IMR-90 (cell line): Measurements from ENCODE around the gene PITPNM3. TPM values are rescaled to one million over a fixed set of nuclear protein-coding genes. Genes with fewer than 3 reads are reported as not detected.

Source experiments
- ATAC-seq: fragments of 200-7000 bp; cut with Tn5 transposase; 2 replicates; pipeline ENCODE4 v1.9.1; 2020; ENCODE audit warnings: low read depth, mild to moderate bottlenecking, moderate library complexity
- BruUV-seq: library from RNA; stranded (reverse); fragments of 400-500 nt; replicated peaks from 2 replicates; lab custom pipeline; 2021; lab: Mats Ljungman, UMichigan
- CTCF ChIA-PET: fragments of 300-600 bp; formaldehyde crosslinking; extraction: SDS; loops from one replicate; lab custom pipeline; 2021; ENCODE audit warnings: antibody characterized with exemption; lab: Yijun Ruan, JAX
- POLR2A ChIA-PET: fragments of 300-600 bp; sonication (Branson Sonifier 250); formaldehyde crosslinking; loops from one replicate; lab custom pipeline; 2022; ENCODE audit warnings: antibody characterized with exemption; ENCODE audit not compliant: unreplicated experiment; lab: Charles Lee
- DNase-seq: peaks from one replicate; pipeline ENCODE4 v3.0.0; 2013
- H2AFZ ChIP-seq: replicated peaks from 2 replicates; pipeline ENCODE3; 2013; ENCODE audit warnings: low read length, mild to moderate bottlenecking; ENCODE audit not compliant: poor library complexity
- H2AK5ac ChIP-seq: 2 replicates; pipeline ENCODE4 v1.6.1; 2013; ENCODE audit warnings: low read depth, low read length, inconsistent platforms
- H2AK9ac ChIP-seq: replicated peaks from 2 replicates; pipeline ENCODE3; 2013; ENCODE audit warnings: mild to moderate bottlenecking, low read depth, low read length, moderate library complexity; ENCODE audit not compliant: poor library complexity
- H2BK120ac ChIP-seq: 2 replicates; pipeline ENCODE4 v1.6.1; 2013; ENCODE audit warnings: low read depth, low read length, inconsistent platforms
- H2BK15ac ChIP-seq: 3 replicates; pipeline ENCODE4 v1.6.1; 2013; ENCODE audit warnings: low read depth, low read length, inconsistent platforms
- H2BK20ac ChIP-seq: 2 replicates; pipeline ENCODE4 v1.6.1; 2013; ENCODE audit warnings: low read depth, mild to moderate bottlenecking, inconsistent platforms, low read length, moderate library complexity
- H2BK5ac ChIP-seq: 2 replicates; pipeline ENCODE4 v1.6.1; 2013; ENCODE audit warnings: mild to moderate bottlenecking, low read depth, low read length, inconsistent platforms; ENCODE audit not compliant: poor library complexity, severe bottlenecking
- H3K14ac ChIP-seq: replicated peaks from 2 replicates; pipeline ENCODE4 v1.6.1; 2013; ENCODE audit warnings: low read depth, low read length, inconsistent platforms
- H3K18ac ChIP-seq: 2 replicates; pipeline ENCODE4 v1.6.1; 2013; ENCODE audit warnings: low read depth, low read length, control low read depth
- H3K23ac ChIP-seq: 2 replicates; pipeline ENCODE4 v1.6.1; 2013; ENCODE audit warnings: low read depth, low read length, inconsistent platforms
- H3K27ac ChIP-seq: 2 replicates; pipeline ENCODE4 v1.5.1; 2013; ENCODE audit warnings: mild to moderate bottlenecking, control low read depth, low read length; ENCODE audit not compliant: insufficient read depth
- H3K27me3 ChIP-seq: 2 replicates; pipeline ENCODE4 v1.6.1; 2013; ENCODE audit warnings: low read length; ENCODE audit not compliant: control insufficient read depth, insufficient read depth
- H3K36me3 ChIP-seq: 2 replicates; pipeline ENCODE4 v1.6.1; 2013; ENCODE audit warnings: low read length, mixed read lengths; ENCODE audit not compliant: control insufficient read depth, insufficient read depth
- H3K4ac ChIP-seq: 2 replicates; pipeline ENCODE4 v1.6.1; 2013; ENCODE audit warnings: low read depth, low read length, inconsistent platforms
- H3K4me1 ChIP-seq: 2 replicates; pipeline ENCODE4 v1.6.1; 2013; ENCODE audit warnings: low read length, mixed read lengths; ENCODE audit not compliant: control insufficient read depth, insufficient read depth
- H3K4me2 ChIP-seq: 2 replicates; pipeline ENCODE4 v1.6.1; 2013; ENCODE audit warnings: low read depth, mild to moderate bottlenecking, control low read depth, low read length, moderate library complexity
- H3K4me3 ChIP-seq: 2 replicates; pipeline ENCODE4 v1.5.1; 2013; ENCODE audit warnings: low read depth, mild to moderate bottlenecking, control low read depth, low read length, moderate library complexity; ENCODE audit not compliant: insufficient read depth
- H3K56ac ChIP-seq: 2 replicates; pipeline ENCODE4 v1.6.1; 2013; ENCODE audit warnings: low read length, inconsistent platforms; ENCODE audit not compliant: insufficient read depth; ENCODE audit errors: extremely low read depth
- H3K79me1 ChIP-seq, 2 experiments: 2 replicates each; pipeline ENCODE4 v1.6.1; 2013; ENCODE audit warnings: low read length in 2 of 2, inconsistent platforms in 1 of 2, low read depth in 1 of 2
- H3K9ac ChIP-seq: 2 replicates; pipeline ENCODE4 v1.6.1; 2013; ENCODE audit warnings: low read depth, low read length, control low read depth
- H3K9me1 ChIP-seq: 2 replicates; pipeline ENCODE4 v1.6.1; 2013; ENCODE audit warnings: low read length, inconsistent platforms; ENCODE audit not compliant: insufficient read depth
- H3K9me3 ChIP-seq: 2 replicates; pipeline ENCODE4 v1.6.1; 2013; ENCODE audit warnings: low read length; ENCODE audit not compliant: control insufficient read depth, insufficient read depth
- H4K20me1 ChIP-seq: 2 replicates; pipeline ENCODE4 v1.6.1; 2013; ENCODE audit warnings: low read length, inconsistent platforms; ENCODE audit not compliant: insufficient read depth
- H4K5ac ChIP-seq: 2 replicates; pipeline ENCODE4 v1.6.1; 2013; ENCODE audit warnings: mild to moderate bottlenecking, low read depth, low read length, control low read depth
- H4K8ac ChIP-seq, 2 experiments: 2 replicates each; pipeline ENCODE4 v1.6.1; 2013; ENCODE audit warnings: low read depth in 2 of 2, low read length in 2 of 2, control low read depth in 1 of 2, inconsistent platforms in 1 of 2
- H4K91ac ChIP-seq: 2 replicates; pipeline ENCODE4 v1.6.1; 2013; ENCODE audit warnings: low read depth, low read length, inconsistent platforms; ENCODE audit not compliant: insufficient read depth
- BHLHE40 ChIP-seq: fragments of 150-350 bp; IDR thresholded peaks from 2 replicates; pipeline ENCODE4 v1.6.1; 2016; ENCODE audit warnings: mild to moderate bottlenecking, low read depth, low read length
- CEBPB ChIP-seq: IDR thresholded peaks from 2 replicates; pipeline ENCODE4 v1.6.1; 2012; ENCODE audit warnings: low read depth, low read length, improper control_type of control experiment
- CHD1 ChIP-seq: IDR thresholded peaks from 2 replicates; pipeline ENCODE4 v1.6.1; 2012; ENCODE audit warnings: low read depth, low read length, improper control_type of control experiment
- CTCF ChIP-seq: conservative IDR thresholded peaks from 2 replicates; pipeline ENCODE4 v1.5.1; 2012; ENCODE audit warnings: mild to moderate bottlenecking, low read depth, low read length, improper control_type of control experiment
- FOS ChIP-seq: fragments of 150-350 bp; IDR thresholded peaks from 2 replicates; pipeline ENCODE4 v1.6.1; 2016; ENCODE audit warnings: low read depth, low read length
- MAFK ChIP-seq: IDR thresholded peaks from 2 replicates; pipeline ENCODE4 v1.6.1; 2012; ENCODE audit warnings: low read depth, low read length, improper control_type of control experiment
- MAZ ChIP-seq: IDR thresholded peaks from 2 replicates; pipeline ENCODE4 v1.6.1; 2012; ENCODE audit warnings: low read depth, mild to moderate bottlenecking, low read length, improper control_type of control experiment, moderate library complexity, borderline replicate concordance
- MXI1 ChIP-seq: IDR thresholded peaks from 2 replicates; pipeline ENCODE4 v1.6.1; 2012; ENCODE audit warnings: low read depth, mild to moderate bottlenecking, low read length, moderate library complexity, borderline replicate concordance
- NFE2L2 ChIP-seq: fragments of 150-350 bp; IDR thresholded peaks from 2 replicates; pipeline ENCODE4 v1.6.1; 2016; ENCODE audit warnings: low read depth, mild to moderate bottlenecking, low read length
- POLR2A ChIP-seq: IDR thresholded peaks from 2 replicates; pipeline ENCODE4 v1.6.1; 2012; ENCODE audit warnings: mild to moderate bottlenecking, low read depth, low read length
- RAD21 ChIP-seq: IDR thresholded peaks from 2 replicates; pipeline ENCODE4 v1.6.1; 2012; ENCODE audit warnings: low read length, improper control_type of control experiment
- RCOR1 ChIP-seq: IDR thresholded peaks from 2 replicates; pipeline ENCODE4 v1.6.1; 2012; ENCODE audit warnings: mild to moderate bottlenecking, low read length, improper control_type of control experiment; ENCODE audit not compliant: insufficient replicate concordance
- RFX5 ChIP-seq: IDR thresholded peaks from 2 replicates; pipeline ENCODE4 v1.8.0; 2012; ENCODE audit warnings: low read depth, mild to moderate bottlenecking, low read length, moderate library complexity
- SMC3 ChIP-seq: fragments of 150-350 bp; IDR thresholded peaks from 2 replicates; pipeline ENCODE4 v1.6.1; 2016; ENCODE audit warnings: low read depth, mild to moderate bottlenecking, antibody characterized with exemption, low read length, moderate library complexity
- USF2 ChIP-seq: fragments of 150-350 bp; IDR thresholded peaks from 2 replicates; pipeline ENCODE4 v1.6.1; 2017; ENCODE audit warnings: mild to moderate bottlenecking, antibody characterized with exemption, low read length, low read depth
- WGBS, 2 experiments: methylation state at CpG; one replicate each; pipeline versions ENCODE4 v1.1.5 to v1.1.7; 2013; ENCODE audit warnings: missing lambda C conversion rate in 2 of 2; ENCODE audit not compliant: insufficient read length in 1 of 2; ENCODE audit errors: extremely low coverage in 2 of 2; 5-methylcytosine and 5-hydroxymethylcytosine counted together
- dilution Hi-C: fragments of 300-500 bp; cut with HindIII; formaldehyde crosslinking; loops from one replicate; pipeline ENCODE4 v1.14.3; 2018; ENCODE audit warnings: low sequenced_read_pairs; ENCODE audit not compliant: unreplicated experiment
- in situ Hi-C: fragments of 300-500 bp; cut with MboI; formaldehyde crosslinking; loops from 3 replicates; pipeline ENCODE4 v1.14.3; 2019; ENCODE audit warnings: low sequenced_read_pairs, inconsistent platforms, mixed read lengths
- intact Hi-C: fragments of 100-400 bp; cut with micrococcal nuclease; formaldehyde crosslinking; loops from 2 replicates; pipeline ENCODE4 v1.10.0; 2022
- polyA plus RNA-seq, 3 experiments: library from polyadenylated mRNA; depleted of rRNA; stranded (reverse); fragments of >200 nt; gene quantifications; 2 replicates each; pipeline ENCODE4 v1.2.3, GENCODE V29; 2012; ENCODE audit warnings: low replicate concordance in 1 of 3
- total RNA-seq: library from RNA; depleted of rRNA; stranded (reverse); fragments of >200 nt; gene quantifications from 2 replicates; pipeline ENCODE4 v1.2.3, GENCODE V29; 2012

PITPNM3 gene
- total and polyA plus RNA-seq, 2 of the 4 experiments (the other 2 are of a cell fraction), result 0.54 to 1.7 TPM

GRCh38 chr17:6471531-6472465 lies 84.6 kb downstream of the PITPNM3 start:
- H3K9me1 ChIP-seq, result peaks cover 7% of the 10 kb centered on the region; the same call in 1 of the 2 replicates
- CTCF ChIA-PET, result interaction anchor here (0.6 to 1.3 kb wide), 5 partner anchors 13 to 177 kb away, joined by 3 to 4 read pairs (median 3); no protein-coding TSS in a partner anchor
- H3K23ac ChIP-seq, result no peak overlapping the region
- DNase-seq (peak; percentile 61), ATAC-seq (peak; percentile 65)
- H2AK9ac ChIP-seq, result peak overlapping the region; percentile 18
- H2AK5ac ChIP-seq, result peak overlapping the region; percentile 7; the same call in 1 of the 2 replicates
- intact Hi-C loops, result loop anchor here (5.0 kb wide), 2 partner anchors 86 to 121 kb away; partner anchors contain the start of gene PITPNM3
- H3K14ac ChIP-seq, result 0 out of 2 replicates have a peak overlapping the region, but pooled peaks have one; percentile 30
- no peaks in the 10 kb centered on the region for H3K27me3 ChIP-seq
- WGBS, 2 experiments, result 85% methylated on average over 8 of the region's 19 CpGs; no CpG with 5 or more reads in 1 of the 2 experiments
- no peak overlapping the region for H3K4ac ChIP-seq
- no peak overlapping the region for H3K27ac ChIP-seq
- no peaks in the 10 kb centered on the region for H3K79me1 ChIP-seq
- no peak overlapping the region for H3K4me2 ChIP-seq
- POLR2A ChIA-PET, result no interaction called here
- H4K8ac ChIP-seq, result 0 out of 4 replicates have a peak overlapping the region, but pooled peaks of 1 of the 2 experiments have one; percentile 13
- H2BK5ac ChIP-seq, result no peak overlapping the region
- H4K5ac ChIP-seq, result no peak overlapping the region
- no TSS peak for BruUV-seq
- dilution Hi-C loops, result no loop called here
- H3K9ac ChIP-seq, result no peak overlapping the region
- H2BK15ac ChIP-seq, result no peak overlapping the region
- peak overlapping the region; percentile 61 for H2AFZ ChIP-seq
- H3K9me3 ChIP-seq, result peaks cover 2% of the 10 kb centered on the region; the same call in 1 of the 2 replicates
- H3K56ac ChIP-seq, result no peak overlapping the region
- H3K4me3 ChIP-seq, result no peak overlapping the region
- H4K91ac ChIP-seq, result no peak overlapping the region
- peaks cover 5% of the 10 kb centered on the region; the same call in 1 of the 2 replicates for H4K20me1 ChIP-seq
- H3K18ac ChIP-seq, result no peak overlapping the region
- in situ Hi-C loops, result loop anchor here (10.0 kb wide), 1 partner anchor 173 kb away; the partner anchor contains the start of genes KIAA0753 and TXNDC17
- H2BK20ac ChIP-seq, result no peak overlapping the region
- no peak overlapping the region for H2BK120ac ChIP-seq
- H3K36me3 ChIP-seq, result no peaks in the 10 kb centered on the region
- peaks cover 13% of the 10 kb centered on the region for H3K4me1 ChIP-seq
- no peak for TF ChIP-seq CHD1
- no peak for TF ChIP-seq USF2
- no peak for TF ChIP-seq NFE2L2
- no peak for TF ChIP-seq MAZ
- TF ChIP-seq RFX5, result no peak
- peak; percentile 28; the same call in 1 of the 2 replicates for TF ChIP-seq FOS
- peak; percentile 28; the same call in 1 of the 2 replicates for TF ChIP-seq CTCF
- no peak for TF ChIP-seq CEBPB
- TF ChIP-seq SMC3, result 0 out of 2 replicates have a peak, but pooled peaks have one; percentile 19
- TF ChIP-seq MXI1, result no peak
- no peak for TF ChIP-seq RCOR1
- TF ChIP-seq BHLHE40, result no peak
- TF ChIP-seq MAFK, result no peak
- no peak for TF ChIP-seq POLR2A
- TF ChIP-seq RAD21, result peak; percentile 38; the same call in 1 of the 2 replicates
